HG03342 (cell line): ENCODE measurements around the gene OPRD1.
"Not testable (repeated sequence)": the region's sequence is repeated elsewhere in the genome, so short reads cannot be mapped to it uniquely, and the experiment has no call there.

Experiments used
- ATAC-seq: cut with Tn5 transposase; IDR thresholded peaks from one replicate; pipeline ENCODE4 v1.9.1; 2021; ENCODE audit warnings: mild to moderate bottlenecking, moderate library complexity; ENCODE audit not compliant: unreplicated experiment

OPRD1 gene

GRCh38 chr1:28800324-28800723 lies 11.6 kb upstream of the OPRD1 start:
- no peak for ATAC-seq

- ATAC-seq, result no peak
Measured at GRCh38 chr1:28801461-28801860, 10.5 kb upstream of the OPRD1 start.

GRCh38 chr1:28803051-28803450 lies 8.9 kb upstream of the OPRD1 start:
- no peak for ATAC-seq

GRCh38 chr1:28803662-28804061 lies 8.3 kb upstream of the OPRD1 start:
- ATAC-seq, result no peak

- ATAC-seq, result no peak
Measured at GRCh38 chr1:28804071-28804470, 7.9 kb upstream of the OPRD1 start.

GRCh38 chr1:28807046-28807445 lies 4.9 kb upstream of the OPRD1 start:
- ATAC-seq, result no peak

GRCh38 chr1:28807986-28808385 lies 4.0 kb upstream of the OPRD1 start:
- no peak for ATAC-seq

GRCh38 chr1:28811369-28811765 lies 603 bp upstream of the OPRD1 start:
- no peak for ATAC-seq

- no peak for ATAC-seq
Measured at GRCh38 chr1:28812669-28813468, 899 bp downstream of the OPRD1 start.

GRCh38 chr1:28813931-28814465 lies 2.0 kb downstream of the OPRD1 start:
- ATAC-seq, result no peak

- ATAC-seq, result no peak
Measured at GRCh38 chr1:28815533-28816185, 3.7 kb downstream of the OPRD1 start.

- no peak for ATAC-seq
Measured at GRCh38 chr1:28817133-28817532, 5.2 kb downstream of the OPRD1 start.

- ATAC-seq, result no peak
Measured at GRCh38 chr1:28819020-28819419, 7.0 kb downstream of the OPRD1 start.

- ATAC-seq, result no peak
Measured at GRCh38 chr1:28822799-28823198, 10.8 kb downstream of the OPRD1 start.

GRCh38 chr1:28824061-28824460 lies 12.1 kb downstream of the OPRD1 start:
- ATAC-seq, result not testable (repeated sequence)

- not testable (repeated sequence) for ATAC-seq
Measured at GRCh38 chr1:28828227-28828858, 16.4 kb downstream of the OPRD1 start.

- ATAC-seq, result no peak
Measured at GRCh38 chr1:28830814-28831213, 18.8 kb downstream of the OPRD1 start.

GRCh38 chr1:28832966-28833365 lies 21.0 kb downstream of the OPRD1 start:
- no peak for ATAC-seq

- ATAC-seq, result no peak
Measured at GRCh38 chr1:28833381-28833780, 21.4 kb downstream of the OPRD1 start.

- ATAC-seq, result no peak
Measured at GRCh38 chr1:28835237-28835650, 23.3 kb downstream of the OPRD1 start.

GRCh38 chr1:28836421-28836956 lies 24.5 kb downstream of the OPRD1 start:
- ATAC-seq, result no peak
